HG03439 (cell line): ENCODE results near the gene NIPSNAP2.
"Not testable (repeated sequence)": the region's sequence is repeated elsewhere in the genome, so short reads cannot be mapped to it uniquely, and the experiment has no call there.

Source experiments
- ATAC-seq: cut with Tn5 transposase; IDR thresholded peaks from one replicate; pipeline ENCODE4 v1.9.1; 2021; ENCODE audit warnings: mild to moderate bottlenecking, moderate library complexity; ENCODE audit not compliant: unreplicated experiment

The NIPSNAP2 gene

GRCh38 chr7:55975988-55976633 is 11.7 kb downstream of the NIPSNAP2 start:
- ATAC-seq, result no peak

- ATAC-seq, result no peak
These were observed 13.4 kb downstream of the NIPSNAP2 start for GRCh38 chr7:55977831-55978230.

DNA sequence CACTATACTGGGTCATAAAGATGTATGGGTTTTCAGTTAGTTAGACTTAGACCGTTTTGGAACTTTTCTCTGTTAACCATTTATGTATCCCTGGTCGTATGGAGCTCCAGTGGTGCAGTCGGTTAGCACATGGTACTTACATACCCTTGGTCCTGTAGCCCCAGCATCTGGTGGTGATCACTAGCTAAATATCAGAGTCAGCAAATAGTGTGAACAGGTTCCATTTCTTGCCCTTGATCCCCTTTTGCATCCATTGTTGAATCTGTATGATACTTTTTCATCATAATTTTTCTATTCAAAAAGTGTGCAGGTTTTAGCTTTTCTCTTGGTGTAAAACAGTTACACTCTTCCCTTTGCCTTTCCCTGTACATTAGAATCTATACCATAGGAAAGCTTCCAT is 15.9 kb downstream of the NIPSNAP2 start:
- no peak for ATAC-seq

- no peak for ATAC-seq
These were observed 19.2 kb downstream of the NIPSNAP2 start for GRCh38 chr7:55983537-55983936.

GRCh38 chr7:55992346-55992745 is 28.0 kb downstream of the NIPSNAP2 start:
- ATAC-seq, result no peak

- ATAC-seq, result no peak
These were observed 32.6 kb downstream of the NIPSNAP2 start for GRCh38 chr7:55996856-55997500.

DNA sequence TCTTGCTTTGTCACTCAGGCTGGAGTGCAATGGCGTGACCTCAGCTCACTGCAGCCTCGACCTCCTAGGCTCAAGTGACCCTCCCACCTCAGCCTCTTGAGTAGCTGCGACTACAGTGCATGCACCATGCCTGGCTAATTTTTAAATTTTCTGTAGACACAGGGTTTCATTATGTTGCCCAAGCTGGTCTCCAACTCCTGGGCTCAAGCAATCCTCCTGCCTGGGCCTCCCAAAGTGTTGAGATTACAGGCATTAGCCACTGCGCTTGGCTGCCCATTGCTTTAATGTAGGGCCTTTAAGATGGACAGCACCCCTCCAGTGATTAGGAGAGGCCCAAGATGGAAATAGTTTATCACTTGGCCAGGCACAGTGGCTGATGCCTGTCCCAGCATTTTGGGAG is 39.4 kb downstream of the NIPSNAP2 start:
- no peak for ATAC-seq

DNA sequence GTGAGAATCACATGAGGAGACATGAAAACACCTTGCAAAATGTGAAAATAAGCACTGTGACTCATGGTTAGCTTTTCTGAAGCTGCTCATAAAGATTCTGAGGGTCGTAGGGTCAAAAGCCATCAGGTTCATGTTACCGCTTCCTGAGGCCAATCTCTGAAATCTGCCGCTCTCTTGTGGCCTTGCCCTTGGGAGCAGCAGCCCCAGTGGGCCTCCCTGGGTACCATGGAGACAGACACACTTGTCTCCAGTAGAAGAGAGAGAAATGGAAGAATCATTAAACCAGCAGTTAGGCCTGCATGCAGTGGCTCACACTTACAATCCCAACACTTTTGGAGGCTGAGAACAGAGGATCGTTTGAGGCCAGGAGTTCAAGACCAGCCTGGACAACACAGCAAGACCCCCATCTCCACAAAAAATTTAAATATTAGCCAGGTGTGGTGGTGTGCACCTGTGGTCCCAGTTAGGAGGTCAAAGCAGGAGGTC is 42.8 kb downstream of the NIPSNAP2 start:
- ATAC-seq, result no peak

GRCh38 chr7:56007891-56008290 is 43.5 kb downstream of the NIPSNAP2 start:
- ATAC-seq, result no peak

GRCh38 chr7:56009695-56010094 is 45.3 kb downstream of the NIPSNAP2 start:
- ATAC-seq, result no peak

- ATAC-seq, result not testable (repeated sequence)
These were observed 52.6 kb downstream of the NIPSNAP2 start for GRCh38 chr7:56017015-56017414.

DNA sequence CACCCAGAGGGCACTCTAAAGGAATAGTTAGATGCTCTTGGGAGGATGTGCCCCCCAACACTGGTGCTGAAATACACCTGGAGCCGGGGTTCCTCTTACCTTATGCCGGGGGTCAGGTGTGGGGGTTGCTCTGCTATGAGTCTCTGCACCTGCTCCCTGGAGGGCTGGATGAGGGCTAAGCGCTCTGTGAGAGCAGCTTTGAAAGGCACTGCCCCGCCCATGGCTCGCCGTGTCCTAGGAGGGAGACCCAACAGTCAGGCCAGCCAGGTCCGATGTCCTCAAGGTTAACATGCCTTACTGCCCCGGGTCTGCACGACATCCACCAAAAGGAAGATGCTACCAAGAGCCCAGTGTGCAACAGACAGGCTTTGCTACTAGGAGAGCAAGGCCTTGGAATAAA is 55.1 kb downstream of the NIPSNAP2 start:
- no peak for ATAC-seq

- ATAC-seq, result no peak
These were observed 59.1 kb downstream of the NIPSNAP2 start for GRCh38 chr7:56023500-56023899.

GRCh38 chr7:56026538-56026937 is 62.2 kb downstream of the NIPSNAP2 start:
- no peak for ATAC-seq

- ATAC-seq, result no peak
These were observed 64.7 kb downstream of the NIPSNAP2 start for GRCh38 chr7:56028942-56029630.

- ATAC-seq, result no peak
These were observed 66.0 kb downstream of the NIPSNAP2 start for GRCh38 chr7:56030340-56030739.

DNA sequence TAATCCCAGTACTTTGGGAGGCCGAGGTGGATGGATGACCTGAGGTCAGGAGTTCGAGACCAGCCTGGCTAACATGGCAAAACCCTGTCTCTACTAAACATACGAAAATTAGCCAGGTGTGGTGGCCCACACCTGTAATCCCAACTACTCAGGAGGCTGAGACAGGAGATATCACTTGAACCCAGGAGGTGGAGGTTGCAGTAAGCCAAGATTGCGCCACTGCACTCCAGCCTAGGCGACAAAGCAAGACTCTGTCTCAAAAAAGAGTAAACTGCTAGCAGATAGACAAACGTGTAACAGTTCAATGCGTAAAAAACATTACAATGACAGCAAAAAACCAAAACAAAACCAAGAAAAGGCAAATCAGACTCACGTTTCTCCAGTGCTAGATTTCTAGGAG is 67.2 kb downstream of the NIPSNAP2 start:
- ATAC-seq, result not testable (repeated sequence)

DNA sequence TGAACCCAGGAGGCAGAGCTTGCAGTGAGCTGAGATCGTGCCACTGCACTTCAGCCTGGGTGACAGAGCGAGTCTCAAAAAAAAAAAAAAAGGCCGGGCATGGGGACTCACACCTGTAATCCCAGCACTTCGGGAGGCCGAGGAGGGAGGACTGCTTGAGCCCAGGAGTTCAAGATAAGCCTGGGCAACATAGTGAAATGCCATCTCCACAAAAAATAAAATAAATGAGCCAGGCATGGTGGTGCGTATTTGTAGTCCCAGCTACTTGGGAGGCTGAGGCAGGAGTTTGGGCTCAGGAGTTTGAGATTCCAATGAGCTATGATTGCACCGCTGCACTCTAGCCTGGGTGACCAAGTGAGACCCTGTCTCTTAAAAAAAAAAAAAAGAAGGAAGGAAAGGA is 68.2 kb downstream of the NIPSNAP2 start:
- ATAC-seq, result not testable (repeated sequence)

DNA sequence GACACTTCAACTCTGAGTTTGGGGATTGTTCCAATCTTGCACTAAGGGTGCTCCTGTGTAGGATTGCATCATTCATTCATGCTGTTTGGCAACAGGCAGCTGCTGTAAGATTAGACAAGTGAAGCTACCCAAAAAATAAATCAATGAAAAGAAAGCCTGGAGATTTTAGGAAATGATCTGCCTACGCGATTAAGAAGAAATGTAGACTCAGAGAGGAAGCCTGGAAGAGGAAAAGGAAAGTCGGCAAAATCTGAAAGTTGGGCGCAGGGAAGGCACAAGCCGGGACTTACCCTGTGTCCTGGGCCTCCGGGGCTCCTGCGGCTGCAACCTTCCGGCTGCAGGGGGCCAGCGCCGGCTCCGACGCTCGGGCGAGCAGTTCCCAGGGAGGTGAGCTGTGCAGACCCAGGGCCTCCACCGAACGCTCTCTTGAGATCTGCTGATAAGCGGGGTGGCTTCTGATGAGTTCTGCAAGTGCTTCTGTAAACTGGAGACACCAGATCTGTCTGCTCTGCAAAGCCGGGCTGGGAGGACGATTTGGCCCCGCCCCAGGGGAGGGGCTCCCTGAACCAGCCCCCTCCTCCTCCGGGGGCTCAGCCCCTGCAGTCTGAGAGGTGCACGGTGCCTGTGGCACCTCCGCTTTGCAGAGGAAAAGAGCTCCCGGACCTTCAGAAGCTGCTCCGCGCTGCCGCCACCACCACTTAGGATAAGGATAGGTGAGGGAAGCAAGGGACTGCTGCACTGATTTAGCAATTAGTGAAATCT is 69.5 kb downstream of the NIPSNAP2 start:
- peak; percentile 90 for ATAC-seq

GRCh38 chr7:56040730-56041129 is 76.3 kb downstream of the NIPSNAP2 start:
- no peak for ATAC-seq

DNA sequence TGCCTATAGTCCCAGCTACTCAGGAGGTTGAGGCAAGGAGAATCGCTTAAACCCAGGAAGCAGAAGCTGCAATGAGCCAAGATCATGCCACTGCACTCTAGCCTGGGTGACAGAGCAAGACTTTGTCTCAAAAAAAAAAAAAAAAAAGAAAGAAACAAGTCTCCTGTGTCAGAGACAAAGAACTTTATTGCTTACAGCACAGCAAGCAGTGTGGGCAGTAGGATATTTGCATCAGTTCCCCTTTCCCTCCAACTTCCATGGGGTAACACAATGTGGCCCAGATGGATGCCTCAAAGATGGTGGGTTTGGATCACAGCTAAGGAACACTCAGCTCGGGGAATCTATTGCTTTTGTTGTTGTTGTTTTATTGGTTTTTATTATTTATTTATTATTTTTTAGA is 81.4 kb downstream of the NIPSNAP2 start:
- ATAC-seq, result not testable (repeated sequence)
